ENCODE data around the gene ZFP91. TPM values are rescaled to one million over a fixed set of nuclear protein-coding genes. Genes with fewer than 3 reads are reported as not detected.

Gene ZFP91
- polyA plus RNA-seq, 1 of the 3 experiments (the other 2 are of a cell fraction) = 12.2 TPM

GRCh38 chr11:58576887-58577471 is 1.9 kb upstream of the ZFP91 start:
- H3K79me2 ChIP-seq (ENCODE audit: insufficient read depth) = peaks cover 47% of the 10 kb centered on the region
- H3K27ac ChIP-seq (ENCODE audit: low read depth in 2 of 2, low read length in 1 of 2) = peak overlapping the region; percentile 100
- peak; percentile 5 for DNase-seq
- H3K4me2 ChIP-seq = peak overlapping the region; percentile 94
- TF ChIP-seq RAD21 (IDR thresholded peaks at IDR 0.05; ENCODE audit: low read length) (peak; percentile 65), CTCF (IDR thresholded peaks at IDR 0.05) (peak; percentile 65), SMC3 (IDR thresholded peaks at IDR 0.05; ENCODE audit: low read depth, low read length) (peak; percentile 37; the same call in 1 of the 2 replicates), EZH2phosphoT487 (IDR thresholded peaks at IDR 0.05; ENCODE audit: borderline replicate concordance, low read depth) (no peak), GATA2 (CRISPR knock-in tag; IDR thresholded peaks at IDR 0.05) (no peak)
- H4K20me1 ChIP-seq (ENCODE audit: insufficient read depth) = peaks cover 15% of the 10 kb centered on the region
- peak overlapping the region; percentile 90 to 97 for H3K4me3 ChIP-seq (ENCODE audit: low read depth in 2 of 2, low read length in 1 of 2)
- no peaks in the 10 kb centered on the region for H3K9me3 ChIP-seq
- H2AFZ ChIP-seq (ENCODE audit: low read depth) = peak overlapping the region; percentile 78
- ChIA-PET CTCF (interaction anchor here (0.6 to 4.1 kb wide), 20 partner anchors 9 to 572 kb away, joined by 3 to 26 read pairs (median 3); no protein-coding TSS in a partner anchor), POLR2A (interaction anchor here (0.9 kb wide), 1 partner anchor 9 kb away, joined by 3 read pairs; no protein-coding TSS in a partner anchor)
- peaks cover 15 to 50% of the 10 kb centered on the region in 2 experiments for H3K4me1 ChIP-seq (ENCODE audit: control insufficient read depth in 1 of 2, insufficient read depth in 2 of 2, low read depth in 1 of 2, low read length in 1 of 2)
- no peaks in the 10 kb centered on the region for H3K9me2 ChIP-seq
- H3K27me3 ChIP-seq (ENCODE audit: insufficient read depth) = no peaks in the 10 kb centered on the region
- 27% methylated on average over 4 of the region's 4 CpGs for WGBS (ENCODE audit: low lambda C conversion rate)
- H3K36me3 ChIP-seq (replicated peaks in 1 of 2; ENCODE audit: control insufficient read depth in 1 of 2, insufficient read depth in 2 of 2, low read length in 1 of 2) = peaks cover 7 to 8% of the 10 kb centered on the region in 2 experiments
- H3F3A ChIP-seq (replicated peaks; ENCODE audit: insufficient read depth) = peaks cover 52% of the 10 kb centered on the region
- H3K9ac ChIP-seq = peak overlapping the region; percentile 100

GRCh38 chr11:58577555-58578135 is 1.2 kb upstream of the ZFP91 start:
- H3K9ac ChIP-seq = peak overlapping the region; percentile 100
- ChIA-PET POLR2A (interaction anchor here (0.6 to 0.9 kb wide), 3 partner anchors 9 to 1111 kb away, joined by 3 read pairs; no protein-coding TSS in a partner anchor), CTCF (interaction anchor here (0.9 to 4.1 kb wide), 15 partner anchors 10 to 571 kb away, joined by 3 to 26 read pairs (median 3); no protein-coding TSS in a partner anchor)
- H3K9me3 ChIP-seq = no peaks in the 10 kb centered on the region
- no peak for DNase-seq
- WGBS (ENCODE audit: low lambda C conversion rate) = under 1% methylated on average over 21 of the region's 21 CpGs
- H3F3A ChIP-seq (replicated peaks; ENCODE audit: insufficient read depth) = peaks cover 52% of the 10 kb centered on the region
- peak overlapping the region; percentile 90 to 97 for H3K4me3 ChIP-seq (ENCODE audit: low read depth in 2 of 2, low read length in 1 of 2)
- H3K9me2 ChIP-seq = no peaks in the 10 kb centered on the region
- peaks cover 15 to 55% of the 10 kb centered on the region in 2 experiments for H3K4me1 ChIP-seq (ENCODE audit: control insufficient read depth in 1 of 2, insufficient read depth in 2 of 2, low read depth in 1 of 2, low read length in 1 of 2)
- no peaks in the 10 kb centered on the region for H3K27me3 ChIP-seq (ENCODE audit: insufficient read depth)
- peak overlapping the region; percentile 100 for H3K27ac ChIP-seq (ENCODE audit: low read depth in 2 of 2, low read length in 1 of 2)
- peak overlapping the region; percentile 78 for H2AFZ ChIP-seq (ENCODE audit: low read depth)
- peaks cover 9 to 11% of the 10 kb centered on the region in 2 experiments for H3K36me3 ChIP-seq (replicated peaks in 1 of 2; ENCODE audit: control insufficient read depth in 1 of 2, insufficient read depth in 2 of 2, low read length in 1 of 2)
- peak overlapping the region; percentile 94 for H3K4me2 ChIP-seq
- TF ChIP-seq NFIC (IDR thresholded peaks at IDR 0.05; ENCODE audit: borderline replicate concordance) (peak; percentile 21; the same call in 1 of the 2 replicates), FOSL2 (IDR thresholded peaks at IDR 0.05; ENCODE audit: borderline replicate concordance, low read depth) (peak; percentile 47; the same call in 1 of the 2 replicates), TAF1 (IDR thresholded peaks at IDR 0.05; ENCODE audit: borderline replicate concordance, low read depth, low read length) (peak; percentile 32; the same call in 1 of the 2 replicates), NRF1 (IDR thresholded peaks at IDR 0.05; ENCODE audit: low read depth, low read length) (no peak), POLR2AphosphoS5 (IDR thresholded peaks at IDR 0.05; ENCODE audit: low read depth, low read length) (0 out of 2 replicates have a peak, but pooled peaks have one; percentile 41), EP300 (IDR thresholded peaks at IDR 0.05; ENCODE audit: borderline replicate concordance in 1 of 2, low read depth in 1 of 2, low read length in 1 of 2) (peak in 1 of 2 experiments; percentile 72; a peak in 1 of 4 replicates), TEAD4 (IDR thresholded peaks at IDR 0.05; ENCODE audit: borderline replicate concordance, insufficient read depth) (0 out of 2 replicates have a peak, but pooled peaks have one; percentile 10), PBX3 (IDR thresholded peaks at IDR 0.05) (0 out of 2 replicates have a peak, but pooled peaks have one; percentile 51), SMC3 (IDR thresholded peaks at IDR 0.05; ENCODE audit: low read depth, low read length) (no peak), CHD2 (IDR thresholded peaks at IDR 0.05; ENCODE audit: low read length, partially characterized antibody) (no peak), TCF12 (IDR thresholded peaks at IDR 0.05) (peak; percentile 77)
- H4K20me1 ChIP-seq (ENCODE audit: insufficient read depth) = peaks cover 21% of the 10 kb centered on the region
- peaks cover 53% of the 10 kb centered on the region for H3K79me2 ChIP-seq (ENCODE audit: insufficient read depth)
